ENCODE results near the gene IL11.
"Not testable (repeated sequence)": the region's sequence is repeated elsewhere in the genome, so short reads cannot be mapped to it uniquely, and the experiment has no call there.

IL11 gene

GRCh38 chr19:55370305-55370988, at the start of gene IL11:
Gene IL11 (minus strand): TSS chr19:55370463. CDS start chr19:55370310, 153 bp downstream.
- no peak for DNase-seq (ENCODE audit: low read depth in 3 of 3, low spot score in 1 of 3)

- DNase-seq (ENCODE audit: low read depth in 3 of 3, low spot score in 1 of 3), result no peak
Measured at GRCh38 chr19:55419624-55420236, 49.5 kb upstream of the IL11 start.

- no peak for DNase-seq (ENCODE audit: low read depth in 3 of 3, low spot score in 1 of 3)
Measured at GRCh38 chr19:55419103-55419502, 48.8 kb upstream of the IL11 start.

DNA sequence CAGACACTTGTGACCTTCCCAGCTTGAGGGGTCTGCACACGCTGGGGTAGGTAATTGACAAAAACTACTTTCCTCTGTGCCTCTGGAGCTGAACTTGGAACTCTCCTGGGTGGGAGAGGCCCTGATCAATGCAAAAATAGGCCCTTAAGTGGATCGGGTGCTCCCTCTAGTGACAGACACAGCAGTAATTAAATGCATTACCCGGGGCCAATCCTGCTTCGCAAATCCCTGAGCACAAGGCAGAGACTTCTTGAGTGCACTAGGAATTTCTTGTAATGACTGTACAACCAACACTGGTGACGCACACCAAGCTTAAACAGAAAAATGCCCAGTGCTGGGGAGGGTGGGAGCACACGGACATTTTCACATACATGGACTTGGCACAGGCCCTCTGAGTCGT, 47.9 kb upstream of the IL11 start:
- no peak for DNase-seq (ENCODE audit: low read depth in 3 of 3, low spot score in 1 of 3)

GRCh38 chr19:55410168-55410567, 39.9 kb upstream of the IL11 start:
- no peak for DNase-seq (ENCODE audit: low read depth in 3 of 3, low spot score in 1 of 3)

DNA sequence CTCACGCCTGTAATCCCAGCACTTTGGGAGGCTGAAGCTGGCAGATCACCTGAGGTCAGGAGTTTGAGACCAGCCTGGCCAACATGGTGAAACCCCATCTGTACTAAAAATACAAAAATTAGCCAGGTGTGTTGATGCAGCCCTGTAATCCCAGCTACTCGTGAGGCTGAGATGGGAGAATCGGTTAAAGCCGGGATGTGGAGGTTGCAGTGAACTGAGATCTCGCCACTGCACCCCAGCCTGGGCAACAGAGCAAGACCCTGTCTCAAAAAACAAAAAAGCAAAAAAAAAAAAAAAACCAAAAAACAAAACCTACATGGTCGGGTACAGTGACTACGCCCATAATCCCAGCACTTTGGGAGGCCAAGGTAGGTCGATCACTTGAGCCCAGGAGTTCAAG, 38.9 kb upstream of the IL11 start:
- DNase-seq (ENCODE audit: low read depth in 3 of 3, low spot score in 1 of 3), result not testable (repeated sequence)

DNA sequence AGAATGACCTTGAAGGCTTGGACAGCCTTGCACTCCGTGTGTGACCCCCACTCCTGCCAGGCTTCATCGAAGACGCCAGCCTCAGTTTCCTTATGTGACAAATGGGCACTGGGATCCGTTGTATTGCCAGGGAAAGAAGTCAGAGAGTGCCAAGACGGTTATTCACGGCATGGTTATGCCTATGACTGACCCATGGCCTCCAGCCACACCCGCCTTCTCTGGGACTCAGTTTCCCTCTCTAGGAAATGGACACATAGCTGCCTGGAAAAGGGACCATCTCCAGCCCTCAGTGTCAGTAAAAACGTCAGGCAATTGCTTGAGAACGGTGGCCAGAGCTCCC, 38.2 kb upstream of the IL11 start:
- no peak for DNase-seq (ENCODE audit: low read depth in 3 of 3, low spot score in 1 of 3)

DNA sequence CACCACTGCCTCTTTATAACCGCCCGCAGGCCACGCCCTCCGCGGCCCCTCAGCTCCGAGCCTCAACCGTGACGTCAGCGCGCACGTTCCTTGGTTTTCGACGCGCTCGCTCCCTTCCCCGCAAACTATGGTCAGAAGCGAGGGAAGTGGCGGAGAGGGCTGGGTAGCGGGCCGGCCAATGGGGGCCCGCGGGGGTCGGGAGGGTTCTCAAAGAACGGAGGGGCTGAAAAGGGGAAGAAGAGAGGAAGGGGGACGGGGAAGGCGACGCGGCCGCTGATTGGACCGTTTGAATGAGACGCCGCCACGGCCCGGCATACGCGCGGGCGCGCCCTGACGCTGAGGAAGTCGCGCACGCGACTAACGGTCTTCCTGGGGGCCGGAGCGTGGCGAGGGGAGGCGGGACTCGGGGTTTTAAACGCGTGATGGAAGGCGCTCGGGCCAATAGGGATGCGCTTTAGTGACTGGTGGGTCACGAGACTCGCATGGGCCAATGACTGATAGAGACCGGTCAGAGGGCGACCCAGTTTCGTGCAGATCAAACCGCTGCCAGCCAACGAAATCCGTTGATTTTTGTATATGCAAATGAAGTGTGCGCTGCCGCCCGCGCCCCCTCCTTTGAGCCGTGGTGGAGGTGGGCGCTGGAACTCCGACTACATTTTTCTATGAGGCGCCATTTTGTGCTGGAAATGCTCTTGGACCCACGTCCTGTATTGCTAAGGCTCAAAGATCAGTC, 37.7 kb upstream of the IL11 start:
- DNase-seq (ENCODE audit: low read depth in 3 of 3, low spot score in 1 of 3), result peak; percentile 92 to 94 (median 93)

- not testable (repeated sequence) for DNase-seq (ENCODE audit: low read depth in 3 of 3, low spot score in 1 of 3)
Measured at GRCh38 chr19:55407550-55407799, 37.2 kb upstream of the IL11 start, which contains the start of gene UBE2S. Gene UBE2S (minus strand): TSS chr19:55407788. CDS start chr19:55407589, 199 bp downstream.

DNA sequence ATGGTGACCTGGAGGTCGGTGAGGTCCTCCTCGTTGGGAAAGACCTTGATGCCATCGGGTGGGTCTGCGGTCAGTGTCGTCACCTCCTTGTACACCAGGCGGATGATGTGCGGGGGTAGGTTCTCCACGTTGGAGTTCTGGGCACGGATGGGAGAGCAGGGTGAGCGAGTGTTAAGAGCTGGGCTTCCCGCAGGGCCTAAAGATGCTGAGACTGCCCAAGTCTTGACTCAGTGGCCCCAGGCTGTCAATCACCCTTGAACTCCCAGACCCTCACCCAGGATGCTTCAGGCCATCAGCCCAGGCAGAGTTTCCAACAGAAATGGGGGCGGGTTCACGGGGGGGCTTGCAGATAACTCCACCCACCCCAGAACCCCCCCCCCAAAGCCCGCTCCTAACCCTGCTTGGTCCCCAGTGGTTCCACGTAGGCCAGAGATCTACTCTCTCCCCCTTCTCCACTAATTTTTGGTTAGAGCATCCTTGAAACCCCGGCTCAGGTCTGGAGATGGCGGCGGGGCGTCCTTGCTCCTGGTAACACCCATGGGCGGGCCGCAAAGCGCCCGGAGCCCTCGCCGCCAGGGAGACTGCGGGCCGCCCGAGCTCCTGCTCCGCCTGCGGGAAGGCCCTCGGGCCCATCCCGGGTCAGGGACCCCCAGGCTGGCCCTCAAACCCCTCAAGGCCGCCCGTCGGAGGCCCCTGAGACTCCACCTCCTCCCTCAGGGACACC, 36.7 kb upstream of the IL11 start:
- DNase-seq (ENCODE audit: low read depth in 3 of 3, low spot score in 1 of 3), result no peak

DNA sequence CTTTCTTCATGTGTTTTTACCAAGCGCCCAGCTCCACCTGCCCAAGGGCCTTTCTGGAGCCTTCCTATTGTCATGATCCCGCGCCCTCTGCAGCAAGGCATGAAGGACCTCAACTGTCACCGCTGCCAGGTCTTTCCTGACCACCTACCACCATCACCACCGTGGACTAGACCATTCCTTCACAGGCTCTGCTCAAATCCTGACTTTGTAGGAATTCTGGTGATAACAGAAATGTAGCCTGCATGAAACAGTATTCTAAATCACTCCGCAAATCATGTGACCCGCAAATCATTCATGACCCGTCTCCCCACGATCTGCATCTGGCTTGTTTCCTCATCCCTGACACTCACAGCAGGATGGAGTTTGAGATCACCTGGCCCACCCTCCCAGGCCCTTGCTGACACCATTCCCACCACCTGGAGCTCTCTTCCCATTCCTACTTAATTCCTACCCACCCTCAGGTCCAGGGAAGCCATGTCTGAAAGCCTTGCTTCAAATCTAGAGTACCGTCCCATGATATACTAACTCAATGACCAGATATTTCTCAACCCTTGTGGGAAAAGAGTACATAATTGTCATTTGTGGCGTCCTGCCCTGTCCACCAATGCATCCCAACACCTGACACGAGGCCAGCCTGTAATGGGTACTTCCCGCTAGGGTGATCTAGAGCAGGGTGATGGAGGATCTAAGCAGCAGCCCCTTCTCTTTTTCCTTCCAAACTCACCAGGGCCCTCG, 36.0 kb upstream of the IL11 start:
- DNase-seq (ENCODE audit: low read depth in 3 of 3, low spot score in 1 of 3), result no peak

GRCh38 chr19:55405638-55406037, 35.4 kb upstream of the IL11 start:
- DNase-seq (ENCODE audit: low read depth in 3 of 3, low spot score in 1 of 3), result no peak

DNA sequence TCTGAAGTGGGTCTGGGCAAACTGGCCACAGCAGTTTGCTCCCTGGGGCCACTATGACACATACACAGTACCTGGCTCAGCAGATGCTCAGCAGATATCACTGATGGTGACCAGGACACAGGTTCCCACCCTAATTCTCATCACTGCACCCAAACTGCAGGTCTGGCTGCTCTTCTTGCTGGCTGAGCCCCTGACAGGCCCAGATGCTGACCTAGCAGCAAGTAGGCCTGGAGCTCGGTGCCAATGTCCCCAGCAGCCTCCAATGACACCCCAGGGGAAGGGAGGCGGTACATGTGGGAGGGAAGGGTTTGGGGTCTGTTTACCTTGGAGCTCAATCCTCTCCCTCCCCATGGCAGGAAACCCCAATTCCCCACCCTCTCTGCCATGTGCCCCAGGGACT, 32.2 kb upstream of the IL11 start:
- DNase-seq (ENCODE audit: low read depth in 3 of 3, low spot score in 1 of 3), result no peak

GRCh38 chr19:55401390-55401789, 31.1 kb upstream of the IL11 start:
- DNase-seq (ENCODE audit: low read depth in 3 of 3, low spot score in 1 of 3), result not testable (repeated sequence)

DNA sequence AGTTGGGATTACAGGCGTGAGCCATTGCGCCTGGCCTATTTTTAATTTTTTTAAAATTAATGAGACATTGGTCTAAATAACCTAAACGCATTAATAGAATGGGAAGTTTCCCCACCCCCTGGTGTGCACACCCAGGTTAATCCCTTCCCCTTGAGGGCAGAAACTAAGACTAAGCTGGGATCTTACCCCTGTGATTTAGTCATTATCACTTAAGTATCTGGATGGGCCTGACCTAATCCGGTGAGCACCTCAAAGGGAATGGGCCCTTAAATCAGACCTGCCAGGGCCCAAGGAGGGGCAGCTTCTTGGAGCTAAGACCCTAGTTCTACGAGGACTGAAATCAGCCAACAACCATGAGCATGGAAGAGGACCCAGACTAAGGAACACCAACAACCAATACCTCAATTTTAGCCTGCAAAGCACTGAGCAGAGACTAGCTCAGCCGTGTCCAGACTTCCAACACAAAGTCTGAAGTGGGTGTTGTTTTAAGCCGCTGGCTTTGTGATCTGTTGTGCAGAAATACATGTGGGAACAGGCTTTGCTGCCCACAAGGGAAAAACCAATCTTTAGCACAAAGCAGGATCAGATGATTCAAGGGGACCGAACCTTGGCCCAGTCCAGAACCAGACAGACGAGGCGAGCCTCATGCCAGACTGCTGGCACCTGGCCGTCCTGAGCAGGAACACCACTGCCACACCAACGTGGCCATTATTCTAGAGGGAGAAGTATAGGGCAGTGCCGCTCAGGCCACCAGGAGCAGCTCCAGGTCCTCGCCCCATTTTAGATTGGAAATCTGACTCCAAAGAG, 30.2 kb upstream of the IL11 start:
- no peak for DNase-seq (ENCODE audit: low read depth in 3 of 3, low spot score in 1 of 3)

- DNase-seq (ENCODE audit: low read depth in 3 of 3, low spot score in 1 of 3), result no peak
Measured at GRCh38 chr19:55398200-55398925, 28.1 kb upstream of the IL11 start.

- DNase-seq (ENCODE audit: low read depth in 3 of 3, low spot score in 1 of 3), result no peak
Measured at GRCh38 chr19:55392820-55393761, 22.8 kb upstream of the IL11 start.

- DNase-seq (ENCODE audit: low read depth in 3 of 3, low spot score in 1 of 3), result no peak
Measured at GRCh38 chr19:55391702-55392615, 21.7 kb upstream of the IL11 start.
